H9 (cell line): ENCODE results near the gene TRPM1. TPM values are rescaled to one million over a fixed set of nuclear protein-coding genes. Genes with fewer than 3 reads are reported as not detected.

Experiments
- DNase-seq: peaks from one replicate; pipeline ENCODE4 v3.0.0-alpha.2; 2017
- H2AFZ ChIP-seq: one replicate; pipeline ENCODE4 v1.6.1; 2013; ENCODE audit warnings: mild to moderate bottlenecking, low read length, control low read depth, moderate library complexity
- H2AK5ac ChIP-seq: 2 replicates; pipeline ENCODE4 v1.6.1; 2013; ENCODE audit warnings: low read length, control low read depth, mixed read lengths; ENCODE audit not compliant: insufficient read length
- H2BK120ac ChIP-seq: one replicate; pipeline ENCODE4 v1.6.1; 2013; ENCODE audit warnings: low read depth, mild to moderate bottlenecking, low read length, control low read depth, inconsistent platforms; ENCODE audit not compliant: poor library complexity, severe bottlenecking
- H2BK12ac ChIP-seq: 2 replicates; pipeline ENCODE4 v1.6.1; 2013; ENCODE audit warnings: low read length, control low read depth, mixed read lengths, low read depth; ENCODE audit not compliant: insufficient read length
- H2BK15ac ChIP-seq: 2 replicates; pipeline ENCODE4 v1.6.1; 2013; ENCODE audit warnings: low read depth, low read length, control low read depth
- H2BK20ac ChIP-seq: one replicate; pipeline ENCODE4 v1.6.1; 2013; ENCODE audit warnings: low read depth, mild to moderate bottlenecking, low read length, control low read depth, inconsistent platforms; ENCODE audit not compliant: poor library complexity, severe bottlenecking
- H2BK5ac ChIP-seq: 2 replicates; pipeline ENCODE4 v1.6.1; 2013; ENCODE audit warnings: low read length, control low read depth, mixed read lengths; ENCODE audit not compliant: insufficient read length
- H3K14ac ChIP-seq: 2 replicates; pipeline ENCODE4 v1.6.1; 2013; ENCODE audit warnings: low read length, control low read depth; ENCODE audit not compliant: insufficient read depth
- H3K18ac ChIP-seq: 2 replicates; pipeline ENCODE4 v1.6.1; 2013; ENCODE audit warnings: low read depth, mild to moderate bottlenecking, mixed read lengths, low read length, control low read depth; ENCODE audit not compliant: insufficient read length
- H3K23ac ChIP-seq: 2 replicates; pipeline ENCODE4 v1.6.1; 2013; ENCODE audit warnings: low read length, control low read depth, mixed read lengths, low read depth; ENCODE audit not compliant: insufficient read length
- H3K23me2 ChIP-seq: 2 replicates; pipeline ENCODE4 v1.6.1; 2013; ENCODE audit warnings: low read depth, mild to moderate bottlenecking, mixed read lengths, low read length, control low read depth; ENCODE audit not compliant: insufficient read length, poor library complexity, severe bottlenecking
- H3K27ac ChIP-seq: 2 replicates; pipeline ENCODE4 v1.5.1; 2013; ENCODE audit warnings: low read length, control low read depth, mixed read lengths, low read depth; ENCODE audit not compliant: insufficient read length
- H3K27me3 ChIP-seq: 2 replicates; pipeline ENCODE4 v1.6.1; 2013; ENCODE audit warnings: low read length, control low read depth, inconsistent platforms; ENCODE audit not compliant: insufficient read depth
- H3K4ac ChIP-seq: 2 replicates; pipeline ENCODE4 v1.6.1; 2013; ENCODE audit warnings: low read depth, mild to moderate bottlenecking, control low read depth, inconsistent platforms, low read length, moderate library complexity
- H3K4me1 ChIP-seq: 2 replicates; pipeline ENCODE4 v1.6.1; 2013; ENCODE audit warnings: low read length, control low read depth, inconsistent platforms; ENCODE audit not compliant: insufficient read depth
- H3K4me2 ChIP-seq: 2 replicates; pipeline ENCODE4 v1.6.1; 2013; ENCODE audit warnings: low read length, control low read depth, mixed read lengths; ENCODE audit not compliant: insufficient read length, insufficient read depth
- H3K56ac ChIP-seq: 2 replicates; pipeline ENCODE4 v1.6.1; 2013; ENCODE audit warnings: low read depth, mild to moderate bottlenecking, mixed read lengths, low read length, control low read depth; ENCODE audit not compliant: insufficient read length
- H3K79me1 ChIP-seq: 2 replicates; pipeline ENCODE4 v1.6.1; 2013; ENCODE audit warnings: low read depth, mild to moderate bottlenecking, moderate library complexity, low read length, control low read depth, inconsistent platforms; ENCODE audit not compliant: insufficient read depth, poor library complexity, severe bottlenecking
- H3K79me2 ChIP-seq: 2 replicates; pipeline ENCODE4 v1.6.1; 2013; ENCODE audit warnings: low read length, control low read depth, inconsistent platforms; ENCODE audit not compliant: insufficient read depth
- H3K9ac ChIP-seq: 2 replicates; pipeline ENCODE4 v1.6.1; 2013; ENCODE audit warnings: low read length, control low read depth, mixed read lengths; ENCODE audit not compliant: insufficient read length; ENCODE audit errors: extremely low read depth
- H3K9me3 ChIP-seq: one replicate; pipeline ENCODE4 v1.6.1; 2013; ENCODE audit warnings: low read depth, low read length, inconsistent platforms; ENCODE audit not compliant: control insufficient read depth
- H3T11ph ChIP-seq: one replicate; pipeline ENCODE4 v1.6.1; 2013; ENCODE audit warnings: mild to moderate bottlenecking, low read length, control low read depth, inconsistent platforms
- H4K20me1 ChIP-seq: one replicate; pipeline ENCODE4 v1.6.1; 2013; ENCODE audit not compliant: control insufficient read depth, insufficient read length, insufficient read depth
- H4K5ac ChIP-seq: 2 replicates; pipeline ENCODE4 v1.6.1; 2013; ENCODE audit warnings: low read depth, mild to moderate bottlenecking, mixed read lengths, low read length, control low read depth; ENCODE audit not compliant: insufficient read length
- H4K8ac ChIP-seq: replicated peaks from 2 replicates; pipeline ENCODE4 v1.6.1; 2013; ENCODE audit warnings: low read length, control low read depth, mixed read lengths, low read depth; ENCODE audit not compliant: insufficient read length
- H4K91ac ChIP-seq: 2 replicates; pipeline ENCODE4 v1.6.1; 2013; ENCODE audit warnings: low read depth, mild to moderate bottlenecking, moderate library complexity, mixed read lengths, low read length, control low read depth; ENCODE audit not compliant: insufficient read length
- H3K27ac Mint-ChIP-seq, 3 experiments: 2 replicates in 2 of 3; 3 replicates in 1 of 3; pipeline ENCODE4 v1.8.0; 2020 to 2021; ENCODE audit warnings: mixed read lengths in 3 of 3, mild to moderate bottlenecking in 1 of 3, moderate library complexity in 1 of 3
- H3K27me3 Mint-ChIP-seq: 2 replicates; pipeline ENCODE4 v1.8.0; 2021; ENCODE audit warnings: low read depth, mild to moderate bottlenecking, moderate library complexity, mixed read lengths
- H3K36me3 Mint-ChIP-seq, 3 experiments: 2 replicates in 2 of 3; 3 replicates in 1 of 3; pipeline ENCODE4 v1.8.0; 2020 to 2021; ENCODE audit warnings: low read depth in 3 of 3, mixed read lengths in 3 of 3; ENCODE audit not compliant: insufficient read depth in 1 of 3
- H3K4me1 Mint-ChIP-seq, 2 experiments: 2 replicates each; pipeline ENCODE4 v1.8.0; 2020; ENCODE audit warnings: mixed read lengths in 2 of 2
- H3K4me3 Mint-ChIP-seq, 2 experiments: 2 replicates in 1 of 2; 3 replicates in 1 of 2; pipeline ENCODE4 v1.8.0; 2020 to 2021; ENCODE audit warnings: mild to moderate bottlenecking in 2 of 2, mixed read lengths in 2 of 2, moderate library complexity in 1 of 2
- H3K9me3 Mint-ChIP-seq, 2 experiments: 2 replicates in 1 of 2; 3 replicates in 1 of 2; pipeline ENCODE4 v1.8.0; 2020; ENCODE audit warnings: mild to moderate bottlenecking in 2 of 2, mixed read lengths in 2 of 2, moderate library complexity in 1 of 2
- CTCF ChIP-seq: fragments of 200-600 bp; sonication (generic); conservative IDR thresholded peaks from 3 replicates; pipeline ENCODE4 v1.8.0; 2021; ENCODE audit warnings: antibody characterized with exemption, mild to moderate bottlenecking
- WGBS: extraction: QIAGEN DNeasy Blood & Tissue Kit; methylation state at CpG from one replicate; pipeline ENCODE4 v1.1.7; 2013; ENCODE audit warnings: missing lambda C conversion rate, low lambda C conversion rate, mixed read lengths; ENCODE audit not compliant: insufficient read length; ENCODE audit errors: extremely low coverage; 5-methylcytosine and 5-hydroxymethylcytosine counted together
- total RNA-seq: library from RNA; stranded (reverse); gene quantifications from 2 replicates; pipeline ENCODE4 v1.2.1, GENCODE V29; 2021

TRPM1 gene
- total RNA-seq, 1 experiment from 2014 or later, result not detected

GRCh38 chr15:31127596-31128261, 26.2 kb upstream of the TRPM1 start:
- H3K27me3 Mint-ChIP-seq, result no peaks in the 10 kb centered on the region; the same call in 1 of the 2 replicates
- no peak overlapping the region for H3K18ac ChIP-seq
- WGBS, result no CpG with 5 or more reads among the region's 13 CpGs

More at GRCh38 chr15:31127596-31128261, 26.2 kb upstream of the TRPM1 start:
- no peak overlapping the region for H3K23ac ChIP-seq
- H3K79me1 ChIP-seq, result no peaks in the 10 kb centered on the region
- no peak overlapping the region for H3K56ac ChIP-seq
- no peak overlapping the region for H2BK5ac ChIP-seq
- H3K79me2 ChIP-seq, result no peaks in the 10 kb centered on the region
- Mint-ChIP-seq H3K4me3 (no peak overlapping the region), H3K4me1 (peaks cover 3 to 14% of the 10 kb centered on the region in 2 experiments), H3K36me3 (peaks cover 0 to 6% (median 0%) of the 10 kb centered on the region in 3 experiments; a peak in 3 of 7 replicates), H3K27ac (peak overlapping the region; percentile 37 to 52 (median 47); a peak in 2 of 7 replicates), H3K9me3 (peaks cover 13% of the 10 kb centered on the region in 2 experiments)
- no peak for TF ChIP-seq CTCF
- H2AK5ac ChIP-seq, result no peak overlapping the region
- no peak overlapping the region for H2AFZ ChIP-seq
- H3K9me3 ChIP-seq, result no peaks in the 10 kb centered on the region
- no peak for DNase-seq
- no peak overlapping the region for H2BK15ac ChIP-seq
- H2BK20ac ChIP-seq, result no peak overlapping the region
- H3K27ac ChIP-seq, result no peak overlapping the region
- H3K14ac ChIP-seq, result no peak overlapping the region; the same call in 1 of the 2 replicates
- no peaks in the 10 kb centered on the region for H3K23me2 ChIP-seq
- H3T11ph ChIP-seq, result no peak overlapping the region
- no peak overlapping the region for H2BK12ac ChIP-seq
- H3K4ac ChIP-seq, result no peak overlapping the region
- no peak overlapping the region for H2BK120ac ChIP-seq
- H3K9ac ChIP-seq, result no peak overlapping the region
- H3K4me1 ChIP-seq, result no peaks in the 10 kb centered on the region
- H3K4me2 ChIP-seq, result no peak overlapping the region
- H4K91ac ChIP-seq, result no peak overlapping the region
- no peaks in the 10 kb centered on the region for H3K27me3 ChIP-seq
- no peak overlapping the region for H4K5ac ChIP-seq
- H4K20me1 ChIP-seq, result no peaks in the 10 kb centered on the region
- H4K8ac ChIP-seq, result no peak overlapping the region
